HepG2 (cell line): ENCODE data around the gene ILKAP. TPM values are rescaled to one million over a fixed set of nuclear protein-coding genes. Genes with fewer than 3 reads are reported as not detected.

Experiments
- ERF ChIP-seq: IDR thresholded peaks from 2 replicates; pipeline ENCODE4 v1.6.1; 2018; ENCODE audit warnings: missing biosample characterization, missing genetic modification reagents
- ESRRA ChIP-seq: sonication (generic); formaldehyde crosslinking; IDR thresholded peaks from 2 replicates; pipeline ENCODE4 v1.5.1; 2020; ENCODE audit warnings: mild to moderate bottlenecking, low read depth, missing genetic modification reagents
- FOXC1 ChIP-seq: sonication (generic); formaldehyde crosslinking; IDR thresholded peaks from 2 replicates; pipeline ENCODE4 v1.8.0; 2022; ENCODE audit warnings: mild to moderate bottlenecking, missing genetic modification reagents, borderline replicate concordance
- HOXA3 ChIP-seq: sonication (generic); formaldehyde crosslinking; IDR thresholded peaks from 2 replicates; pipeline ENCODE4 v1.5.0; 2020; ENCODE audit warnings: missing genetic modification reagents
- KDM5B ChIP-seq: sonication (generic); formaldehyde crosslinking; IDR thresholded peaks from 2 replicates; pipeline ENCODE4 v1.4.0; 2020; ENCODE audit warnings: missing genetic modification reagents, mild to moderate bottlenecking, borderline replicate concordance
- MEIS2 ChIP-seq: sonication (generic); formaldehyde crosslinking; IDR thresholded peaks from 2 replicates; pipeline ENCODE4 v1.9.0; 2021; ENCODE audit warnings: mild to moderate bottlenecking, missing genetic modification reagents
- POGK ChIP-seq: sonication (generic); formaldehyde crosslinking; conservative IDR thresholded peaks from 2 replicates; pipeline ENCODE4 v1.8.0; 2022; ENCODE audit warnings: mild to moderate bottlenecking, moderate library complexity, missing genetic modification reagents
- ZMYM3 ChIP-seq: sonication (generic); formaldehyde crosslinking; IDR thresholded peaks from 2 replicates; pipeline ENCODE4 v1.5.1; 2020; ENCODE audit warnings: mild to moderate bottlenecking, missing genetic modification reagents
- ZNF280B ChIP-seq: sonication (generic); formaldehyde crosslinking; IDR thresholded peaks from 2 replicates; pipeline ENCODE4 v1.5.0; 2020; ENCODE audit warnings: missing genetic modification reagents, mild to moderate bottlenecking, borderline replicate concordance
- ZNF713 ChIP-seq: sonication (generic); formaldehyde crosslinking; IDR thresholded peaks from 2 replicates; pipeline ENCODE4 v1.4.0; 2020; ENCODE audit warnings: mild to moderate bottlenecking, missing genetic modification reagents
- ZNF768 ChIP-seq: sonication (generic); formaldehyde crosslinking; IDR thresholded peaks from 2 replicates; pipeline ENCODE4 v1.4.0; 2020; ENCODE audit warnings: missing genetic modification reagents
- ZSCAN21 ChIP-seq: sonication (generic); formaldehyde crosslinking; IDR thresholded peaks from 2 replicates; pipeline ENCODE4 v1.8.0; 2022; ENCODE audit warnings: mild to moderate bottlenecking, missing genetic modification reagents, moderate library complexity, borderline replicate concordance
- polyA plus RNA-seq, 8 experiments: library from polyadenylated mRNA; depleted of rRNA in 3 of 8; stranded (reverse) in 7 of 8; unstranded in 1 of 8; fragments of >200 nt; fragmentation: Illumina TruSeq in 4 of 8; extraction: Trizol in 4 of 8; gene quantifications; 2 replicates each; pipeline versions ENCODE4 v1.2.1 to v1.2.3, GENCODE V29; 2011 to 2016; ENCODE audit warnings: low read depth in 4 of 8, missing spikeins in 1 of 8, mixed read lengths in 1 of 8; ENCODE audit not compliant: insufficient read depth in 1 of 8
- total RNA-seq, 5 experiments: library from RNA; depleted of rRNA; stranded (reverse); fragments of >200 nt; fragmentation: Illumina TruSeq; extraction: Trizol; gene quantifications; 2 replicates each; pipeline ENCODE4 v1.2.3, GENCODE V29; 2016; ENCODE audit warnings: low read depth in 1 of 5
- TF ChIP-seq, protein P1 (sequence below): IDR thresholded peaks from 2 replicates; pipeline ENCODE4 v1.6.1; 2012; ENCODE audit warnings: low read length, improper control_type of control experiment
- TF ChIP-seq, protein P2 (sequence below): sonication (generic); formaldehyde crosslinking; IDR thresholded peaks from 2 replicates; pipeline ENCODE4 v1.4.0; 2020; ENCODE audit warnings: missing genetic modification reagents

The ILKAP gene
- total and polyA plus RNA-seq, 2 of the 13 experiments (the other 11 are each of a cell fraction or from before 2014, with no cell fraction given) = 29.6 to 33.1 TPM

DNA sequence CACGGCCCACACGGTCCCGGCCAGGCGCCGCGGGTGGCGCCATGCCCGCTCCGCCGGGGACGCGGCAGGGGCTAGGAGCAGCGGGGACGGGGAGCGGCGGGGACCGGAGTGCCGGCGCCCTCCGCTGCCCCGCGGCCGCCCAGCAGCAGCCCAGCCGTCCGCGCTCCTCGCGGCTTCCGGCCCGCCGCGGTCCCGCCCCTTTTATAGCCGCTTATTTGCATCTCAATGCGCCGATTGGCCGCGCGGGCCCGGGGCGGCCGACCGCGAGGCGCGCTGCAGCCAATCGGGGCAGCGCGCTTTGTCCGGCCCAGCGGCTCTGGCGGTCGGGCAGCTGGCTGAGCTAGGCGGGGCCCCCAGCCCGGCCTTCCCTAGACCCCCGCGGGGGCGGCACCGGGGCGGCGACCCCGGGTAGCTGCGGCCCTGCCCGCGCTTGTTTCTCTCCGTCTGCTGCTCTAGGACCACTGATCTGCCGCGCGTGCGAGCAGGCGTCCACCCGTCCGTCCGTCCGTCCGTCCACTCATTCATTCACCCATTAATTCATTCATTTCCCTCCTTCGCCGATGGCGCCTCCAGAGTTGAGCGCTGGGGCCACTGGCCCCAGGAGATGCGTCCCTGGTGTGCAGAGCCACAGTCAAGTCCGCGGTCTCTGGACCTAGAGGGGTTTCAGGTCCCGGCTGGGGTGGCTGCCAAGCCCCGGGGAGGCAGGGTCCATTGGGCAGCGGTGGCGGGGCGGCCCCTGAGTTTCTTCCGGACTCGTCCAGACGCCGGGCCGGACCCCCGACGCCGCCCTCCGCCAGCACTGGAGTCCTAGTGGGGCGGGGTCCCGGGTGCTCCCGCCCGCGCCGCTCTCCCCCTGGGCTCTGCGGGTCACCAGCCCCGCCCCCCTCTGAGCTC is 36.6 kb upstream of the ILKAP start, which contains the start of gene HES6 (continued):
- TF ChIP-seq, protein P1, sequence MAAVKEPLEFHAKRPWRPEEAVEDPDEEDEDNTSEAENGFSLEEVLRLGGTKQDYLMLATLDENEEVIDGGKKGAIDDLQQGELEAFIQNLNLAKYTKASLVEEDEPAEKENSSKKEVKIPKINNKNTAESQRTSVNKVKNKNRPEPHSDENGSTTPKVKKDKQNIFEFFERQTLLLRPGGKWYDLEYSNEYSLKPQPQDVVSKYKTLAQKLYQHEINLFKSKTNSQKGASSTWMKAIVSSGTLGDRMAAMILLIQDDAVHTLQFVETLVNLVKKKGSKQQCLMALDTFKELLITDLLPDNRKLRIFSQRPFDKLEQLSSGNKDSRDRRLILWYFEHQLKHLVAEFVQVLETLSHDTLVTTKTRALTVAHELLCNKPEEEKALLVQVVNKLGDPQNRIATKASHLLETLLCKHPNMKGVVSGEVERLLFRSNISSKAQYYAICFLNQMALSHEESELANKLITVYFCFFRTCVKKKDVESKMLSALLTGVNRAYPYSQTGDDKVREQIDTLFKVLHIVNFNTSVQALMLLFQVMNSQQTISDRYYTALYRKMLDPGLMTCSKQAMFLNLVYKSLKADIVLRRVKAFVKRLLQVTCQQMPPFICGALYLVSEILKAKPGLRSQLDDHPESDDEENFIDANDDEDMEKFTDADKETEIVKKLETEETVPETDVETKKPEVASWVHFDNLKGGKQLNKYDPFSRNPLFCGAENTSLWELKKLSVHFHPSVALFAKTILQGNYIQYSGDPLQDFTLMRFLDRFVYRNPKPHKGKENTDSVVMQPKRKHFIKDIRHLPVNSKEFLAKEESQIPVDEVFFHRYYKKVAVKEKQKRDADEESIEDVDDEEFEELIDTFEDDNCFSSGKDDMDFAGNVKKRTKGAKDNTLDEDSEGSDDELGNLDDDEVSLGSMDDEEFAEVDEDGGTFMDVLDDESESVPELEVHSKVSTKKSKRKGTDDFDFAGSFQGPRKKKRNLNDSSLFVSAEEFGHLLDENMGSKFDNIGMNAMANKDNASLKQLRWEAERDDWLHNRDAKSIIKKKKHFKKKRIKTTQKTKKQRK = no peak
- peak; percentile 52; the same call in 1 of the 2 replicates for TF ChIP-seq ERF
- TF ChIP-seq ESRRA (CRISPR knock-in tag) = 0 out of 2 replicates have a peak, but pooled peaks have one; percentile 8
- 0 out of 2 replicates have a peak, but pooled peaks have one; percentile 16 for TF ChIP-seq POGK (CRISPR knock-in tag)
- TF ChIP-seq FOXC1 = peak; percentile 72; the same call in 1 of the 2 replicates
- peak; percentile 79; the same call in 1 of the 2 replicates for TF ChIP-seq ZNF280B (CRISPR knock-in tag)
- peak; percentile 50 for TF ChIP-seq ZMYM3 (CRISPR knock-in tag)
- TF ChIP-seq ZNF768 (CRISPR knock-in tag) = peak; percentile 56; the same call in 1 of the 2 replicates
- TF ChIP-seq KDM5B = 0 out of 2 replicates have a peak, but pooled peaks have one; percentile 20
- TF ChIP-seq, protein P2, sequence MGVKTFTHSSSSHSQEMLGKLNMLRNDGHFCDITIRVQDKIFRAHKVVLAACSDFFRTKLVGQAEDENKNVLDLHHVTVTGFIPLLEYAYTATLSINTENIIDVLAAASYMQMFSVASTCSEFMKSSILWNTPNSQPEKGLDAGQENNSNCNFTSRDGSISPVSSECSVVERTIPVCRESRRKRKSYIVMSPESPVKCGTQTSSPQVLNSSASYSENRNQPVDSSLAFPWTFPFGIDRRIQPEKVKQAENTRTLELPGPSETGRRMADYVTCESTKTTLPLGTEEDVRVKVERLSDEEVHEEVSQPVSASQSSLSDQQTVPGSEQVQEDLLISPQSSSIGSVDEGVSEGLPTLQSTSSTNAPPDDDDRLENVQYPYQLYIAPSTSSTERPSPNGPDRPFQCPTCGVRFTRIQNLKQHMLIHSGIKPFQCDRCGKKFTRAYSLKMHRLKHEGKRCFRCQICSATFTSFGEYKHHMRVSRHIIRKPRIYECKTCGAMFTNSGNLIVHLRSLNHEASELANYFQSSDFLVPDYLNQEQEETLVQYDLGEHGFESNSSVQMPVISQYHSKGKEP = no peak
- peak; percentile 72; the same call in 1 of the 2 replicates for TF ChIP-seq MEIS2 (CRISPR knock-in tag)
- peak; percentile 89; the same call in 1 of the 2 replicates for TF ChIP-seq ZSCAN21 (CRISPR knock-in tag)
- TF ChIP-seq ZNF713 = no peak
- peak; percentile 55 for TF ChIP-seq HOXA3 (CRISPR knock-in tag)
